ENCODE results near the gene WDR59. TPM values are rescaled to one million over a fixed set of nuclear protein-coding genes. Genes with fewer than 3 reads are reported as not detected.

The WDR59 gene
- total and polyA plus RNA-seq, 2 of the 4 experiments (the other 2 are of a cell fraction) = 29.4 to 44.6 TPM

DNA sequence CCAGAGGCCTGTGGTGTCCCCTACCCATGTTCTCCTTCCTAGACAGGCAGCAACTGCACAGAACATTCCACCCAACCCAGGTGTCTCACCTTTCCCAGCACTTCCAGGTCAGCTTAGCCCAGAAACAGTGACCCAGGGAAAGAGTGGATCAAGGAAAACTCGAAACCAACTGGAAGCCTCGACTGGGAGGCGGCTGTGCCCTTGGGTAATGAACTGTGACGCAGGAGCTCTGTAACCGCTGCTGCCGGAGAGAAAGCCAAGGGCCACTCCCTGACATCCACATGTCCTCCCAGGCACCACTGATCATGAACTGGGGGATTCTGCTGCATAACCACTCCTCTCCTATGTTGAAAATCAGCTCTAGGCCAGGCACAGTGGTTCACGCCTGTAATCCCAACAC lies 34.4 kb downstream of the WDR59 start:
- Histone ChIP-seq H3K23ac (ENCODE audit: low read depth, low read length) (no peak overlapping the region), H2BK5ac (ENCODE audit: low read depth, low read length, poor library complexity, severe bottlenecking) (no peak overlapping the region), H3K27ac (ENCODE audit: insufficient read depth, low read length) (no peak overlapping the region), H2BK20ac (ENCODE audit: low read depth, low read length) (no peak overlapping the region), H3K9me3 (ENCODE audit: control insufficient read depth, insufficient read depth, low read length) (no peaks in the 10 kb centered on the region), H3K4me3 (ENCODE audit: insufficient read depth, low read depth, low read length) (no peak overlapping the region), H3K4me2 (ENCODE audit: low read depth, low read length) (no peak overlapping the region), H3K4ac (ENCODE audit: low read depth, low read length) (no peak overlapping the region), H4K20me1 (ENCODE audit: insufficient read depth, low read length) (no peaks in the 10 kb centered on the region), H3K9me1 (ENCODE audit: insufficient read depth, low read length) (no peaks in the 10 kb centered on the region; the same call in 1 of the 2 replicates), H2BK120ac (ENCODE audit: low read depth, low read length) (no peak overlapping the region), H3K18ac (ENCODE audit: low read depth, low read length) (no peak overlapping the region), H4K91ac (ENCODE audit: insufficient read depth, low read depth, low read length) (no peak overlapping the region), H3K27me3 (ENCODE audit: control insufficient read depth, insufficient read depth, low read length) (no peaks in the 10 kb centered on the region), H4K8ac (ENCODE audit: low read depth in 2 of 2, low read length in 2 of 2) (no peak overlapping the region), H2AK9ac (replicated peaks; ENCODE audit: low read depth, low read length, poor library complexity) (no peak overlapping the region), H3K56ac (ENCODE audit: extremely low read depth, insufficient read depth, low read length) (no peak overlapping the region), H3K36me3 (ENCODE audit: control insufficient read depth, insufficient read depth, low read length) (peaks cover 29% of the 10 kb centered on the region), H3K14ac (replicated peaks; ENCODE audit: low read depth, low read length) (no peak overlapping the region), H2BK15ac (ENCODE audit: low read depth, low read length) (no peak overlapping the region), H2AFZ (replicated peaks; ENCODE audit: low read length, poor library complexity) (peak overlapping the region; percentile 3), H3K4me1 (ENCODE audit: control insufficient read depth, insufficient read depth, low read length) (no peaks in the 10 kb centered on the region), H4K5ac (ENCODE audit: low read depth, low read length) (no peak overlapping the region), H3K9ac (ENCODE audit: low read depth, low read length) (no peak overlapping the region), H2AK5ac (ENCODE audit: low read depth, low read length) (no peak overlapping the region), H3K79me1 (ENCODE audit: low read depth in 1 of 2, low read length in 2 of 2) (no peaks in the 10 kb centered on the region; a peak in 1 of 4 replicates)
- ChIA-PET CTCF (no interaction called here), POLR2A (ENCODE audit: unreplicated experiment) (no interaction called here)
- TF ChIP-seq, protein P1, sequence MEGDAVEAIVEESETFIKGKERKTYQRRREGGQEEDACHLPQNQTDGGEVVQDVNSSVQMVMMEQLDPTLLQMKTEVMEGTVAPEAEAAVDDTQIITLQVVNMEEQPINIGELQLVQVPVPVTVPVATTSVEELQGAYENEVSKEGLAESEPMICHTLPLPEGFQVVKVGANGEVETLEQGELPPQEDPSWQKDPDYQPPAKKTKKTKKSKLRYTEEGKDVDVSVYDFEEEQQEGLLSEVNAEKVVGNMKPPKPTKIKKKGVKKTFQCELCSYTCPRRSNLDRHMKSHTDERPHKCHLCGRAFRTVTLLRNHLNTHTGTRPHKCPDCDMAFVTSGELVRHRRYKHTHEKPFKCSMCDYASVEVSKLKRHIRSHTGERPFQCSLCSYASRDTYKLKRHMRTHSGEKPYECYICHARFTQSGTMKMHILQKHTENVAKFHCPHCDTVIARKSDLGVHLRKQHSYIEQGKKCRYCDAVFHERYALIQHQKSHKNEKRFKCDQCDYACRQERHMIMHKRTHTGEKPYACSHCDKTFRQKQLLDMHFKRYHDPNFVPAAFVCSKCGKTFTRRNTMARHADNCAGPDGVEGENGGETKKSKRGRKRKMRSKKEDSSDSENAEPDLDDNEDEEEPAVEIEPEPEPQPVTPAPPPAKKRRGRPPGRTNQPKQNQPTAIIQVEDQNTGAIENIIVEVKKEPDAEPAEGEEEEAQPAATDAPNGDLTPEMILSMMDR (conservative IDR thresholded peaks at IDR 0.05; ENCODE audit: low read depth, low read length) = no peak
- TF ChIP-seq FOS (IDR thresholded peaks at IDR 0.05; ENCODE audit: low read depth, low read length) = no peak
- TF ChIP-seq RCOR1 (IDR thresholded peaks at IDR 0.05; ENCODE audit: insufficient replicate concordance, low read length) = no peak
- TF ChIP-seq CHD1 (IDR thresholded peaks at IDR 0.05; ENCODE audit: low read depth, low read length) = no peak
- no peak for TF ChIP-seq MXI1 (IDR thresholded peaks at IDR 0.05; ENCODE audit: borderline replicate concordance, low read depth, low read length)
- no peak for TF ChIP-seq BHLHE40 (IDR thresholded peaks at IDR 0.05; ENCODE audit: low read depth, low read length)
- TF ChIP-seq, protein P2, sequence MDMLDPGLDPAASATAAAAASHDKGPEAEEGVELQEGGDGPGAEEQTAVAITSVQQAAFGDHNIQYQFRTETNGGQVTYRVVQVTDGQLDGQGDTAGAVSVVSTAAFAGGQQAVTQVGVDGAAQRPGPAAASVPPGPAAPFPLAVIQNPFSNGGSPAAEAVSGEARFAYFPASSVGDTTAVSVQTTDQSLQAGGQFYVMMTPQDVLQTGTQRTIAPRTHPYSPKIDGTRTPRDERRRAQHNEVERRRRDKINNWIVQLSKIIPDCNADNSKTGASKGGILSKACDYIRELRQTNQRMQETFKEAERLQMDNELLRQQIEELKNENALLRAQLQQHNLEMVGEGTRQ (IDR thresholded peaks at IDR 0.05; ENCODE audit: low read depth, low read length) = no peak
- no peak for TF ChIP-seq MAFK (IDR thresholded peaks at IDR 0.05; ENCODE audit: low read depth, low read length)
- no peak for TF ChIP-seq RFX5 (IDR thresholded peaks at IDR 0.05; ENCODE audit: low read depth, low read length)
- TF ChIP-seq SMC3 (IDR thresholded peaks at IDR 0.05; ENCODE audit: low read depth, low read length) = no peak
- no peak for TF ChIP-seq CEBPB (IDR thresholded peaks at IDR 0.05; ENCODE audit: low read depth, low read length)
- no peak for TF ChIP-seq NFE2L2 (IDR thresholded peaks at IDR 0.05; ENCODE audit: low read depth, low read length)
- no peak for TF ChIP-seq POLR2A (IDR thresholded peaks at IDR 0.05; ENCODE audit: low read depth, low read length)
- TF ChIP-seq MAZ (IDR thresholded peaks at IDR 0.05; ENCODE audit: borderline replicate concordance, low read depth, low read length) = no peak
- TF ChIP-seq, protein P3, sequence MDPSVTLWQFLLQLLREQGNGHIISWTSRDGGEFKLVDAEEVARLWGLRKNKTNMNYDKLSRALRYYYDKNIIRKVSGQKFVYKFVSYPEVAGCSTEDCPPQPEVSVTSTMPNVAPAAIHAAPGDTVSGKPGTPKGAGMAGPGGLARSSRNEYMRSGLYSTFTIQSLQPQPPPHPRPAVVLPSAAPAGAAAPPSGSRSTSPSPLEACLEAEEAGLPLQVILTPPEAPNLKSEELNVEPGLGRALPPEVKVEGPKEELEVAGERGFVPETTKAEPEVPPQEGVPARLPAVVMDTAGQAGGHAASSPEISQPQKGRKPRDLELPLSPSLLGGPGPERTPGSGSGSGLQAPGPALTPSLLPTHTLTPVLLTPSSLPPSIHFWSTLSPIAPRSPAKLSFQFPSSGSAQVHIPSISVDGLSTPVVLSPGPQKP (IDR thresholded peaks at IDR 0.05; ENCODE audit: borderline replicate concordance, low read depth, low read length) = no peak
- in situ Hi-C loops (cut with MboI; ENCODE audit: low sequenced_read_pairs) (no loop called here), dilution Hi-C loops (cut with HindIII; ENCODE audit: low sequenced_read_pairs, unreplicated experiment) (no loop called here), intact Hi-C loops (cut with micrococcal nuclease) (no loop called here)
- 100% methylated on average over 6 of the region's 7 CpGs; no CpG with 5 or more reads in 1 of the 2 experiments for WGBS, 2 experiments (ENCODE audit: extremely low coverage in 2 of 2, insufficient read length in 1 of 2)
- no peak for DNase-seq
- no peak for ATAC-seq (ENCODE audit: low read depth)
- BruUV-seq (replicated peaks) = no TSS peak

Measured in IMR-90 (cell line).